HG03575 (cell line): ENCODE data around the gene S100A16.
"Not testable (repeated sequence)": the region's sequence is repeated elsewhere in the genome, so short reads cannot be mapped to it uniquely, and the experiment has no call there.

Experiments used
- ATAC-seq: cut with Tn5 transposase; IDR thresholded peaks from one replicate; pipeline ENCODE4 v1.9.1; 2021; ENCODE audit not compliant: unreplicated experiment, insufficient number of reproducible peaks, low FRiP score; ENCODE audit errors: extremely low read depth

Gene S100A16

DNA sequence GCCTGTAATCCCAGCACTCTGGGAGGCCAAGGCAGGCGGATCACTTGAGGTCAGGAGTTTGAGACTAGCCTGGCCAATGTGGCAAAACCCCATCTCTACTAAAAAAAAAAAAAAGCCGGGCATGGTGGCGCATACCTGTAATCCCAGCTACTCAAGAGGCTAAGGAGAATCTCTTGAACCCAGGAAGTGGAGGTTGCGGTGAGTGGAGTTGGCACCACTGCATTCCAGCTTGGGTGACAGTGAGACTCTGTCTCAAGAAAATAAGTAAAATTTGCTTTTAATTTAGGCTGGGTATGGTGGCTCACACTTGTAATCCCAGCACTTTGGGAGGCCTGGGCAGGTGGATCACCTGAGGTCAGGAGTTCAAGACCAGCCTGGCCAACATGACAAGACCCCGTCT, 27.3 kb upstream of the S100A16 start:
- ATAC-seq = not testable (repeated sequence)

DNA sequence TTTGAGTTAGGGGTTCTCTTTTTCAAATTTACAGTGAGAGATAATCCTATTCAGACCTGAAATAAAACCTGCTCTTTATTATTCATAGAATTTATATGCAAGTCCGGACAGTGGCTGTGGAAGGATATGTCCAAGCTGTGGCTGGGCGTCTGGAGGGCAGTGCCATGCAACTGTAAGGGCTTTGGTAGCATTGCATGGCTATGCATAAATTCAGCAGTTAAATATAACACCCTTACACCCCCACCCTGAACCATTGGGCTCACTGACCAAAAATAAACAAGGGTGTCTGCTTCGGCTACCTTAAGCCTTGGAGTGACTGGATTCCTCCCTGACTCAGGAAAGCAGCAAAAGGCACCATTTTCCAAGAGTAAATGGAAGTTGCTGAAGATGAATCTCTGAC, 26.3 kb upstream of the S100A16 start:
- no peak for ATAC-seq

DNA sequence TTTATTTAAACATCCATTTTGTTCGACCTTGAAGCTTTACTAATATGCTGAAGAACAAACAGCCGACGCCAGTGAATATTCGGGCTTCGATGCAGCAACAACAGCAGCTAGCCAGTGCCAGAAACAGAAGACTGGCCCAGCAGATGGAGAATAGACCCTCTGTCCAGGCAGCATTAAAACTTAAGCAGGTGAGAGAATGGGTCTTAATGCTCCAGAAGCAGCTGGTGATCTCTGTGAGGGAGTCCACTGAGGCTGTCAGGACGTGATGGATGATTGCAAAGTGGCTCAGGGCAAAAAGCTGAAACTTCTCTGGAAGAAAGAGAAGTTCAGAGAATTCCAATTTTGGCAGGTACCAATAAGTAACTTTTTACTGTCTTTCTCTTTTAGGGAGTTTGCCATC, 25.3 kb upstream of the S100A16 start:
- no peak for ATAC-seq

DNA sequence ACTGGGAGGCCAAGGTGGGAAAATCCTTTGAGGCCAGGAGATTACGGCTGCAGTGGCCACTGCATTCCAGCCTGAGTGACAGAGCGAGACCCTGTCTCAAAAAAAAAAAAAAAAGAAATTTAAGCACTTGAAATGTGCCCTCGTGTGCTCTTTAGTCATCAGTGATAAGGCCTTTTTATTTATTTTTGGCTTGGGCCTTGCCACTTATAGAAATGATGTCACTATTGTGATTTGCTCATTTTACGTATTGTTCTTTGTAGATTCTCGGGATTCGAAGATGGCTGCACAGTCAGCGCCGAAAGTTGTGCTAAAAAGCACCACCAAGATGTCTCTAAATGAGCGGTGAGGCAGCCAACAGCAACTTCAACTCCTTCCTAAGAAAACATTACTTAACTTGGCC, 23.4 kb upstream of the S100A16 start:
- ATAC-seq = no peak

DNA sequence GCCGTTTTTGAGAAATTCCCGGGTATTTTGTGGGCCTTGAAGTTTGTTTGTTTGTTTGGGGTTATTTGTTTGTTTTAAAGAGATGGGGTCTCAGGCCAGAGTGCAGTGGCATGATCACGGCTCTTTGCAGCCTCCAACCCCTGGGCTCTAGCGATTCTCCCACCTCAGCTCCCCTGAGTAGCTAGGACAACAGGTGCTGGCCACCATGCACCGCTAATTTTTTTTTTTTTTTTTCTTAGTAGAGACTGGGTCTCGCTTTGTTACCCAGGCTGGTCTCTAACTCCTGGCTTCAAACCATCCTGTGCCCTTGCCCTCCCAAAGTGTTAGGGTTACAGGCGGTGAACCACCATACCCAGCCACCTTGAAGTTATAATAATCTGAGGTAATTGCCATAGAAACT, 22.9 kb upstream of the S100A16 start:
- no peak for ATAC-seq

DNA sequence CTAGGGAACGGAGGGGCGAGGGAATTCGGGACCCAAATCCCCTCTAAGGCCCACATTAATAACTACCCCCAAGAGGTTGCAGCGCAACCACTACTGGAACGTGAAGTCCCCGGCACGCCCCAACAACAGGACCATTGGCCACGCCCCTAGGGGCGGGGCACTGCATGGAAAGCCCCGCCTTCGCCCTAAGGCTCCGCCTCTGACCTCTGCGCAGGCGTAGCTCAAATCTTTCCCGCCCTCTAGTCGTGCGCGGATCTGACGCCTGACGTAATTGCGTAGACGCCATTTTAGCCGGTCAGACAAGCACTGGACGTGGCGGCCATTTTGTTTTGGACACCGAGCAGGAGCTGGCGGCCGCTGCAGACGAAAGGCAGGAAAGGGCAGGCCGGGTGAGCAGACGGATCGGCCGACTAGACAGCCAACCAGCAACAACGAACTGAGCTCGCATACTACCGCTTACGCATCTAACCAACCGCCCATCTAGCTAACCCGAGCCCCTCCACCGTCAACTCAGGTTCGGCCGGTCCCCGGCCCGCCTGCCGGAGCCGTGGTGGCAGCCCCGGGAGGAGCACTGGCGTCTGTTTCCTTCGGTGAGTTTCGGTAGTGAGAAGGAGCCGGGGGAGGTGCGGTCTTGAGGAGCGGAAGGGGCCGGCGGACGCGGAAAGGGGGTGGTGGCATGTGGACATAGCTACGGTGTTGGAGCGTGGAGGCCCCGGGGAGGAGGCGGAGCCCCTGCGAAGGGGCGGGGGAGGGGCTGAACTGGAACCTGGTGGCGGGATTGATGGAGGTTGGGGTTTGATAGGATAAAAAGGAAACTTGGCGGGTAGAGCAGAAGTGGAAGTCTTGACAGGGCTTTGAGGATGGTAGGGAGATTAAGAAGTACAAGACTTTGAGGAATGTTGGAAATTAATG, 21.1 kb upstream of the S100A16 start, which contains the start of gene CHTOP:
Gene CHTOP (plus strand): TSS at position 313 of the 912 bp plus-strand sequence. CDS start 2,523 bp downstream, outside the sequence.
- peak; percentile 73 for ATAC-seq

DNA sequence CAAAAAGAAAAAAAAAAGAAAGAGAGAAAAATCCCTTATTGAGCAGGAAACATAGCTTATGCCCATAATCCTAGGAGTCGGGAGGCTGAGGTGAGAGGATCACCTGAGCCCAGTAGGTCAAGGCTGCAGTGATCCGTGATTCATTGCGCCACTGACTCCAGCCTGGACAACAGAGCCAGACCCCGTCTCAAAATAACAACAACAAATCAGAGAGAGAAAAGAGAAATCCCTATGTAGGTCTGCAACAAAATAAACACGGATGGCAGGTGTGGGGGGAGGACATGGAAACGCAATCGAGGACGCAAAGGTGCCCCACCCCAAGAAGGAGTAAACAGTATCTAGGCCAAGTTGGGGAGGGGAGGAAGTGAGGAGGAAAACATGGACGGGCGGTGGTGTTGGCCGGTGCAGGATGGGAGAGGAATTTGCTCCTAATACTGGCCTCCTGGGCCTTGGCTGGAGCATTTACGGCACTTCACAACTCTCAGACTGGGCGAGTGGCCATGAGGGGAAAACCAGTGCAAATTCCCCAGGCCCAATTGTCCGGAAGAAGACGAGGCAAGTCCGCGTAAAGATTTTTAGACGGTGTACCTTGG, 20.3 kb upstream of the S100A16 start:
- no peak for ATAC-seq

DNA sequence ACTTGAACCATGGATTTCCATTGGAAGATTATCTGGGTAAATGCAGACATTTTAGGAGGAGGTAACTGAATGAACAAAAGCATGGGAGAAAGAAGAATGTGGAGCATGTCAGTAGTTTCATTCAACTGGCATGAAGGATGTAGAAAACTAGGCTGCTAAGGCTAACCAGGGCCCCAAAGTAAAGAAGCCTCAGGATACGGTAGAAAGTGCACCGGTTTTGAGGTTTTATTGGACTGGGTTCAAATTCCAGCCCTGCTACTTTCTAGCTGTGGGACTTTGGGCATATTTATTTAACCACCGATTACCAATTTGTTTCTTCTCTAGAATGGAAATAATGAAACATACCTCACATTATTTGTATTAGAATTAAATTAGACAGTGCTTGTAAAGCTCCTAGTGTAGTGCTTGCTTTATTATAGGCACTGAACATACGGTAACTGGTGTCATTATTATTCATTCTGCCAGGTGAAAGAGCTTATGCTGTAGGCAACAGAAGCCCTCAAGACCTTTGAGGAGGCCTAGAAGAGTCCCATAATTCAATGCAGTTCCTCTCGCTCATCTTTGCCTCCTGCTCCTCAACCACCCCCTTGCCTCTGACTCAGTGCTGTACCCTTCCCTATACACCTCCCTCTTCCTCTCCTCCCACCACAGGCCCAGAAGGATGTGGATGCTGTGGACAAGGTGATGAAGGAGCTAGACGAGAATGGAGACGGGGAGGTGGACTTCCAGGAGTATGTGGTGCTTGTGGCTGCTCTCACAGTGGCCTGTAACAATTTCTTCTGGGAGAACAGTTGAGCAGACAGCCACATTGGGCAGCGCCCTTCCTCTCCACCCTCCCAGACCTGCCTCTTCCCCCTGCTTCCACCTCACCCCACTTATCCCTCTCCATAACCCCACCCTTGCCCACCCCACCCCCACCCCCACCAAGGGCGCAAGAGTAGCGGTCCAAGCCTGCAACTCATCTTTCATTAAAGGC, 18.4 kb upstream of the S100A16 start:
- no peak for ATAC-seq

DNA sequence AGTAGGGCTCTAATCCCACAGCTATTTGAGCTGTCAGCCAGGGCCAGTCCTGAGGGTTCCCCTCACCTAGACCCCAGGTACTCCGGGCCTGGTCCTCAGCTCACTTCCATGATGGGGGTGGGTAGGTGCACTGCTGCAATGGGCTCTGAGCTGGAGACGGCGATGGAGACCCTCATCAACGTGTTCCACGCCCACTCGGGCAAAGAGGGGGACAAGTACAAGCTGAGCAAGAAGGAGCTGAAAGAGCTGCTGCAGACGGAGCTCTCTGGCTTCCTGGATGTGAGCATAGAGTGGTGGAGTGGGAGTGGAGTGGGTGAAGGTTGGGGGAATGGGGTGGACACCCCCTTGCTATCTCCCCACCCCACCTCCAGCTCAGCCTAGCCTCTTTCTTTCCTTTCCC, 17.4 kb upstream of the S100A16 start:
- no peak for ATAC-seq

DNA sequence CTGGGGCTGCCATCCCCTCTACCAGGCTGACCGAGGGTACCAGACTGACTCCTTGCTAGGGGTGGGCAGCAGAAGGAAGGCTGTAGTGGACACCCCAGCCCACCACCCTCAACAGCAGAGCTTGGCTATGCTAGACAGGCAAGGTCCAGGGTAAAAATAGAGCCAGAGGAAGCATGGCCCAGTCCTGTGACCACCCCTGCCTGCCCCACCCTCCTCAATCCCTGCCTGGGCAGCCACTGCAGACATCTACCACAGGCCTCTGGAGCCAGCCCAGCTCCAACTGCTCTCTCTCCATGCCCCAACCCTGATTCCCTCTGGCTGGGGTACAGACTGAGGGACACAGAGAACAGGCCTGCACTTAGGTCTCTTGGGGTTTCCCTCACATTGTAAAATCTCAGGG, 17.0 kb upstream of the S100A16 start:
- no peak for ATAC-seq

DNA sequence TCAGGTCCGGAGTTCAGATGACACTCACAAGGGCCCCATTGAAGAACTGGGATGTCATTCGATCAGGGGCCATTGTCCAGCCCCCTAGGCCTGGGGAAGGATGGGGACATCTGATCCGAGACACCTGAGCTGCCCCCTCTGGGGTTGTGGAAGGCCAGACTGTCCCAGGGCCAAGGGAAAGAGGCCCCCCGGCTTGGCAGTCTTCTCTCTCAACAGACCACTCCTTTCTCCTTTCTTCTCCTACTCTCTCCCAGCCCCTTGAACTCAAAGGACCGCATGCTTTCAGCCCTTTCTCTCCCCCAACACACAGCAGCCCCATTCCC, 16.4 kb upstream of the S100A16 start:
- no peak for ATAC-seq

DNA sequence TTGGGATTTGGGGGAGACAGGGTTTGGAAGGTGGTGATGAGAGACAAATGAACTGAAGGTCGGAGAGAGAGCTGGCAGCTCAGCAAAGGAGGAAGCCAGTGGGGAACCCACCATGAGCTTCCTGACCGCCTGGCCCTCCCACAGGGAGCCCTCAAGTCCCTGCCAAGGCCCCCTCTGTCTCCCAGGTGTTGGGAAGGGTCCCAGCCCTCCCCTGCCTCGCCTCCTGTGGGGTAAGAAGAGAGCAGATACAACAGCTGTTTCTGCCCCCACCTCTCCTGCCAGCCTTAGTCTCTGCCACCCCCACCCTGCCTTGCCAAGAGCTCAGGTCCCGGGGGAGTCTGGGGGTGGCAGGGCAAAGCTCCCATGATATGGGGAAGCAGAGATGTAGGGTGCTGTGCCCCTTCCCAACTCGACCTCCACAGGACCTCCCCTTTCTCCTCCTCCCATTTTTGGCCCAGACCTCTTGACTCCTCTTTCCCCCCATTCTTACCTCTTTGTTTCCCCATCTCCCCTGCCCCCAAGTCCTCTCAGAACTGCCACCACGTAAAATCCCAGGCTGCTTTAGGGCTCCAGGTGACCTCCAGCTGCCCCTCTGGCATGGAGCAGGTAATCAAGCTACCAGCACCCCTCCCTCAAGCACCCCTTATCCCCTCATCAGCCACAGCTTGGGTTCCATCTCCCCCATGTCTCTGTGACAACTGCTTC, 15.9 kb upstream of the S100A16 start:
- no peak for ATAC-seq

DNA sequence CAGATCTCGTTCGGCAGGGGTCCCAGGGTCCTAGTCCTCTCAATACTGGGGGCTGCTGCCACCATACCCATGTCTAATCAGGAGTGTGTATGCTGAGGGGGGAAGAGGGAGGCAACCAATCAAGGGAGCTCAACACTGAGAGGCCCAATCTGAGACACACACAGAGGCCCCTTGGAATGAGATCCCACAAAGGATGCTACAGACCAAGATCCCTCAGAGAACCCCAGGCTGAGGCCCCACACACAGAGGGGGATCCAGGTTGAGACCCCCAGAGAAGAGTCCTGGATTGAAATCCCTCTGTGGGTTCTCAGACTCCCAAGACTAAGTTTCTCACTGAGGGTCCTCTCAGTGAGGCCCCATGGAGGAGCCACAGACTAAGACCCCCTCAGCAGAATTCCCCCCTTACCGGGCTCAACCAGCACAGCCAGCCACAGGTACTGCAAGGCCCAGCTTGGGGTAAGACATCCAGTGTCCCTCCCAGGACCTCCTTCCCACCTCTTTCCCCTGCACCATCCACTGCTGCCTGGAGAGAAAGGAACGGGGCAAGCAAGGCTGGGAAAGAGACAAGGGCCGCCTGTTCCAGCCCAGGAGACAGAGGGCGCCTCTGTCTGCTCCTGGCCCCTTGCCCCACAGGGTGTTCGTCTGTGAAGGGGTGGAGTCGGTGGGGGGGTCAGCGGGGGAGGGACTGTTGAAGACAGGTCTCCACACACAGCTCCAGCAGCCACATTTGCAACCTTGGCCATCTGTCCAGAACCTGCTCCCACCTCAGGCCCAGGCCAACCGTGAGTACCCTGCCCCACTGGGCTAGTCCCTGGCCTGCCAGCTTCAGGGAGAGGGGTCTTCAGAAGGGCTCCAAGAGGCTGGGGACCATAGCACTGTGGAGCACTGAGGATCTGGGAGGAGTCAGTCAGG, 15.0 kb upstream of the S100A16 start, which contains the start of gene S100A1:
Gene S100A1 (plus strand): TSS at position 720 of the 912 bp plus-strand sequence. CDS start 2,088 bp downstream, outside the sequence.
- ATAC-seq = no peak

DNA sequence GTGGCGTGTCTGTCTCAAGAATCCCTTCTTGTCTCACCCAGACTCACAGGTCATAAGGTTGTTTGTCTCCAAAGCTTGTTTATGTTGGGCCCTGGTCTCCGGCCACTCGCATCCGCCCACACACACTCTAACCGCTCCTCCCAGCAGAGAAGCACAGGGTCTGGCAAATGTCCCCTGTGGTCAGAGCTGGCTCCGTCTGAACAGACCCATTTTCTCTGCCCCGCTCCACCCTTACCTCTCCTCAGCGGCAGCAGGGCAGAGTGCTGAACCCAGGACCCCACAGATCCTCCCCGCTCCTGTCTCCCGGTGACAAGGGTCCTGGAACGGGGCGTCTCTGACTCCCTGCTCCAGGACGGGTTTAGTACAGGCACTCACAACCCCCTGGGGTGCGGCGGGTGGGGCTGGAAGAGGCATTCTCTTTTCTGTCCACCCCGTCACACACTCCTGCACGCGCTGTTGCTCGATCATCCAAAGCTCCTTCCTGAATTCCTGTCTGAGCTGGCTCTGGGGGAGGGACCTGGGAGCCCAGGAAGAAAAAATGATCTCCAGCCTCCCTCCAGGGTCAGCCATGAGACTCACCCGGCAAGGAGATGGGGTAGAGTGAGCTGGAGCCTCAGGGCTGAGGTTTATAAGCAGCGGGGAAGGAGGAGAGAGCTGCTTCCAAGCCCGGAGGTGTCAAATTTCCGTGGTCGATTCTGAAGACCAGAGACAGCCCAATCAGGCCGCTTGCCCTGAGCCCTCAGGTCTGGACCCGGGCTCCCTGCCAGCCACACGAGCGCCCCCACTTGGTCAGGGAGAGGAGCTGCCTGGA, 14.2 kb upstream of the S100A16 start, which contains the start of gene S100A13:
Gene S100A13 (minus strand): TSS at position 602 of the 811 bp plus-strand sequence. CDS start 1,033 bp downstream, outside the sequence.
- no peak for ATAC-seq

DNA sequence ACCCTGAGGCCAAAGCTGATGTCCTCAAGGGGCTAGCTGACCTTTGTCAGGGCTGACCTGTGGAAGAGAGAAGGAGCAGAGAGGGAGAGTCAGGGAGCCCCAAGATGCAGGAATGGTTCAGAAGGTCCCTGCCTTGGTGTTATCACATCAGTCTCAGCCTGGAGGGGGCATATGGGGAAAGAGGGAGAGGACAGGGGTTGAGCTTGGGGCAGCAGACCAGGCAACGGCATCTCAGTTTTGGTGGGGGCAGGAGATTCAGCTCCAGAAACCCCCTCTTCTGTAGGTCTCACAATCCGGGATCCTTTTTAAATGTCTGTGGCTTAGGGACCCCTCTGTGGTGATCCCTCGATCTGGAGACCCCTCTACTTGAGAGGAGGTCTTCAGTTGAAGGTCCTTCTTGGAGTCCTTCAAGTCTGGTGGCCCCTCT, 13.6 kb upstream of the S100A16 start:
- ATAC-seq = no peak

DNA sequence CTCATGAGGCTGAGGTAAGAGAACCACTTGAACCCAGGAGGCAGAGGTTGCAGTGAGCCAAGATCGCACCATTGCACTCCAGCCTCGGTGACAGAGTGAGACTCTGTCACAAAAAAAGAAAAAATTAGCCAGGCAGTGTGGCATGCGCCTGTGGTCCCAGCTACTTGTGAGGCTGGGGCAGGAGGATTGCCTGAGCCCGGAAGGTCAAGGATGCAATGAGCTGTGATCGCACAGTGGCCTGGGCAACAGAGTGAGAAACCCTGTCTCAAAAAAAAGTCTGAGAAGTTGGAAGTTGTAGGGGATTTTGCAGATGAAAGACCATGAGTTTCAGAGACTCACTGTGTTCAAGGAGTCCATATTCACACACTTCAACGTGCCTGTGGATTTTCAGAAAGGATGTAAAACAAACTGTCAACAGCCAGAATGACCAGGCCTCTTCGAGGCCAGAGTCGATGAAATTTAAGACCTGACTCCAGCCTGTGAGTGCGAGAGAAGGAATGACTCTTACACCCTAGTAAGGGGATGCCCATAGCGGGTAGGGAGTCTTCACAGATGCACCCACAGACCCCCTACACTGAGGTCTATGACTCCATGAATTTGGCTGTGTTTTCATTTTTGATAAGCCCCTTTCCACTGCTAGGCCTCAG, 12.2 kb upstream of the S100A16 start:
- ATAC-seq = no peak
